Measurements from ENCODE around the gene NF2.

The NF2 gene

GRCh38 chr22:29720811-29721323, 117.4 kb downstream of the NF2 start:
- DNase-seq (ENCODE audit: low read depth in 2 of 2), result no peak

- no peak for DNase-seq (ENCODE audit: low read depth in 2 of 2)
These were observed 118.7 kb downstream of the NF2 start for GRCh38 chr22:29722151-29722550.

- no peak for DNase-seq (ENCODE audit: low read depth in 2 of 2)
These were observed 119.2 kb downstream of the NF2 start for GRCh38 chr22:29722587-29722986.

GRCh38 chr22:29723766-29724165, 120.3 kb downstream of the NF2 start:
- DNase-seq (ENCODE audit: low read depth in 2 of 2), result no peak

- no peak for DNase-seq (ENCODE audit: low read depth in 2 of 2)
These were observed 121.4 kb downstream of the NF2 start for GRCh38 chr22:29724843-29725242.

GRCh38 chr22:29726106-29726505, 122.7 kb downstream of the NF2 start:
- DNase-seq (ENCODE audit: low read depth in 2 of 2), result no peak

GRCh38 chr22:29726512-29727130, 123.2 kb downstream of the NF2 start:
- DNase-seq (ENCODE audit: low read depth in 2 of 2), result no peak

GRCh38 chr22:29727131-29727523, 123.7 kb downstream of the NF2 start:
- peak in 1 of 2 experiments; percentile 20 for DNase-seq (ENCODE audit: low read depth in 2 of 2)

- no peak for DNase-seq (ENCODE audit: low read depth in 2 of 2)
These were observed 125.7 kb downstream of the NF2 start for GRCh38 chr22:29729161-29729560.

GRCh38 chr22:29731058-29731850, 127.8 kb downstream of the NF2 start:
- DNase-seq (ENCODE audit: low read depth in 2 of 2), result no peak

GRCh38 chr22:29732883-29733282, 129.4 kb downstream of the NF2 start:
- no peak for DNase-seq (ENCODE audit: low read depth in 2 of 2)

- DNase-seq (ENCODE audit: low read depth in 2 of 2), result no peak
These were observed 130.1 kb downstream of the NF2 start for GRCh38 chr22:29733362-29734201.

- DNase-seq (ENCODE audit: low read depth in 2 of 2), result no peak
These were observed 131.0 kb downstream of the NF2 start for GRCh38 chr22:29734406-29734805.

GRCh38 chr22:29734838-29735237, 131.4 kb downstream of the NF2 start:
- DNase-seq (ENCODE audit: low read depth in 2 of 2), result no peak

GRCh38 chr22:29735416-29735815, 132.0 kb downstream of the NF2 start:
- no peak for DNase-seq (ENCODE audit: low read depth in 2 of 2)

- no peak for DNase-seq (ENCODE audit: low read depth in 2 of 2)
These were observed 134.1 kb downstream of the NF2 start for GRCh38 chr22:29737251-29738117.

- DNase-seq (ENCODE audit: low read depth in 2 of 2), result no peak
These were observed 134.8 kb downstream of the NF2 start for GRCh38 chr22:29738118-29738815.

GRCh38 chr22:29739346-29739875, 136.0 kb downstream of the NF2 start:
- no peak for DNase-seq (ENCODE audit: low read depth in 2 of 2)

- DNase-seq (ENCODE audit: low read depth in 2 of 2), result no peak
These were observed 136.8 kb downstream of the NF2 start for GRCh38 chr22:29740216-29740615.

- no peak for DNase-seq (ENCODE audit: low read depth in 2 of 2)
These were observed 138.5 kb downstream of the NF2 start for GRCh38 chr22:29741926-29742325.

Measured in stimulated activated CD4-positive, alpha-beta T cell treated with anti-CD3 and anti-CD28 coated beads, Interleukin-12 subunit alpha, Interleukin-12 subunit beta, amount 100 ng/mL, for 24 hours (primary cell).